Keratinocyte (primary cell): ENCODE data around the gene STARD5. TPM values are rescaled to one million over a fixed set of nuclear protein-coding genes. Genes with fewer than 3 reads are reported as not detected.

Experiments used
- DNase-seq: peaks from one replicate; pipeline ENCODE4 v3.0.0-alpha.2; 2011; ENCODE audit warnings: low read depth, missing footprints, low spot score
- FAIRE-seq: peaks from 2 replicates; lab custom pipeline; 2011; peaks lifted over from hg19 to GRCh38; lab: Jason Lieb, UNC
- H2AFZ ChIP-seq: 2 replicates; pipeline ENCODE4 v1.6.0; 2012; ENCODE audit warnings: low read length, control low read depth, inconsistent platforms; ENCODE audit not compliant: control insufficient read depth
- H3K27ac ChIP-seq: 2 replicates; pipeline ENCODE4 v1.5.1; 2011; ENCODE audit warnings: low read length; ENCODE audit not compliant: control insufficient read depth, insufficient read depth
- H3K27me3 ChIP-seq: 3 replicates; pipeline ENCODE4 v1.6.0; 2011; ENCODE audit warnings: low read length; ENCODE audit not compliant: control insufficient read depth, insufficient read depth; ENCODE audit errors: extremely low read depth
- H3K36me3 ChIP-seq, 2 experiments: 2 replicates in 1 of 2; 3 replicates in 1 of 2; pipeline ENCODE4 v1.5.1; 2011; ENCODE audit warnings: low read length in 2 of 2, mild to moderate bottlenecking in 1 of 2; ENCODE audit not compliant: control insufficient read depth in 2 of 2, insufficient read depth in 2 of 2; ENCODE audit errors: extremely low read depth in 1 of 2
- H3K4me1 ChIP-seq: 3 replicates; pipeline ENCODE4 v1.5.1; 2011; ENCODE audit warnings: low read length; ENCODE audit not compliant: control insufficient read depth, insufficient read depth; ENCODE audit errors: extremely low read depth
- H3K4me2 ChIP-seq: 3 replicates; pipeline ENCODE4 v1.6.0; 2011; ENCODE audit warnings: low read depth, low read length; ENCODE audit not compliant: control insufficient read depth, insufficient read depth; ENCODE audit errors: extremely low read depth
- H3K4me3 ChIP-seq, 3 experiments: fragments of 200-600 bp in 1 of 3; sonication (generic) in 1 of 3; 2 replicates in 2 of 3; 3 replicates in 1 of 3; pipeline ENCODE4 v1.5.1; 2011 to 2016; ENCODE audit warnings: low read length in 3 of 3, mild to moderate bottlenecking in 3 of 3, control low read depth in 2 of 3, inconsistent platforms in 1 of 3, low read depth in 1 of 3, mixed read lengths in 1 of 3, mixed run types in 1 of 3, moderate library complexity in 1 of 3; ENCODE audit not compliant: control insufficient read depth in 2 of 3, insufficient read depth in 2 of 3; ENCODE audit errors: extremely low read depth in 1 of 3
- H3K79me2 ChIP-seq: 2 replicates; pipeline ENCODE4 v1.6.0; 2012; ENCODE audit warnings: low read length; ENCODE audit not compliant: control insufficient read depth, insufficient read depth
- H3K9ac ChIP-seq: 3 replicates; pipeline ENCODE4 v1.6.0; 2011; ENCODE audit warnings: low read length; ENCODE audit not compliant: control insufficient read depth, insufficient read depth; ENCODE audit errors: extremely low read depth
- H3K9me1 ChIP-seq: 3 replicates; pipeline ENCODE4 v1.6.0; 2011; ENCODE audit warnings: low read length; ENCODE audit not compliant: control insufficient read depth, insufficient read depth; ENCODE audit errors: extremely low read depth
- H3K9me3 ChIP-seq: 2 replicates; pipeline ENCODE4 v1.5.1; 2012; ENCODE audit warnings: low read depth, low read length; ENCODE audit not compliant: control insufficient read depth
- H4K20me1 ChIP-seq: 3 replicates; pipeline ENCODE4 v1.6.0; 2011; ENCODE audit warnings: low read length; ENCODE audit not compliant: control insufficient read depth, insufficient read depth; ENCODE audit errors: extremely low read depth
- EZH2 ChIP-seq: IDR thresholded peaks from one replicate; pipeline ENCODE4 v1.6.1; 2012; ENCODE audit warnings: inconsistent platforms, mild to moderate bottlenecking, low read length, moderate library complexity
- dilution Hi-C: fragments of 300-500 bp; cut with MboI; formaldehyde crosslinking; loops from one replicate; pipeline ENCODE4 v1.7.0; 2020; ENCODE audit warnings: low sequenced_read_pairs; ENCODE audit not compliant: extremely low pct_ligation_motif_present
- polyA plus RNA-seq, 5 experiments: library from polyadenylated mRNA; depleted of rRNA in 3 of 5; stranded (reverse) in 3 of 5; stranded (forward) in 1 of 5; unstranded in 1 of 5; fragments of >200 nt; gene quantifications; 1 replicate in 1 of 5; 2 replicates in 3 of 5; 3 replicates in 1 of 5; pipeline versions ENCODE4 v1.2.1 to v1.2.3, GENCODE V29; 2011 to 2012; ENCODE audit warnings: missing spikeins in 2 of 5, low read depth in 1 of 5, low replicate concordance in 1 of 5
- TF ChIP-seq, protein P1 (sequence below), 3 experiments: IDR thresholded peaks in 1 of 3; conservative IDR thresholded peaks in 1 of 3; optimal IDR thresholded peaks in 1 of 3; 2 replicates in 2 of 3; 3 replicates in 1 of 3; pipeline versions ENCODE3 to v1.5.1; 2011; ENCODE audit warnings: low read length in 3 of 3, mild to moderate bottlenecking in 3 of 3, moderate library complexity in 2 of 3, control low read depth in 1 of 3, inconsistent platforms in 1 of 3; ENCODE audit not compliant: insufficient read depth in 2 of 3; ENCODE audit errors: extremely low read depth in 1 of 3

Gene STARD5
- polyA plus RNA-seq, 1 donor (not counting 4 experiments of a cell fraction or from before 2014, with no cell fraction given): 38.8 TPM

- Histone ChIP-seq H3K4me1 (no peaks in the 10 kb centered on the region), H3K27me3 (peaks cover 5% of the 10 kb centered on the region), H3K27ac (no peak overlapping the region), H4K20me1 (no peaks in the 10 kb centered on the region), H2AFZ (no peak overlapping the region), H3K9ac (no peak overlapping the region), H3K9me3 (no peaks in the 10 kb centered on the region), H3K4me2 (no peak overlapping the region), H3K36me3 (no peaks in the 10 kb centered on the region), H3K79me2 (no peaks in the 10 kb centered on the region), H3K4me3 (no peak overlapping the region), H3K9me1 (no peaks in the 10 kb centered on the region)
- TF ChIP-seq EZH2: no peak
- TF ChIP-seq, protein P1, sequence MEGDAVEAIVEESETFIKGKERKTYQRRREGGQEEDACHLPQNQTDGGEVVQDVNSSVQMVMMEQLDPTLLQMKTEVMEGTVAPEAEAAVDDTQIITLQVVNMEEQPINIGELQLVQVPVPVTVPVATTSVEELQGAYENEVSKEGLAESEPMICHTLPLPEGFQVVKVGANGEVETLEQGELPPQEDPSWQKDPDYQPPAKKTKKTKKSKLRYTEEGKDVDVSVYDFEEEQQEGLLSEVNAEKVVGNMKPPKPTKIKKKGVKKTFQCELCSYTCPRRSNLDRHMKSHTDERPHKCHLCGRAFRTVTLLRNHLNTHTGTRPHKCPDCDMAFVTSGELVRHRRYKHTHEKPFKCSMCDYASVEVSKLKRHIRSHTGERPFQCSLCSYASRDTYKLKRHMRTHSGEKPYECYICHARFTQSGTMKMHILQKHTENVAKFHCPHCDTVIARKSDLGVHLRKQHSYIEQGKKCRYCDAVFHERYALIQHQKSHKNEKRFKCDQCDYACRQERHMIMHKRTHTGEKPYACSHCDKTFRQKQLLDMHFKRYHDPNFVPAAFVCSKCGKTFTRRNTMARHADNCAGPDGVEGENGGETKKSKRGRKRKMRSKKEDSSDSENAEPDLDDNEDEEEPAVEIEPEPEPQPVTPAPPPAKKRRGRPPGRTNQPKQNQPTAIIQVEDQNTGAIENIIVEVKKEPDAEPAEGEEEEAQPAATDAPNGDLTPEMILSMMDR (optimal IDR thresholded peaks at IDR 0.05 in 1 of 3, IDR thresholded peaks at IDR 0.05 in 1 of 3, conservative IDR thresholded peaks at IDR 0.05 in 1 of 3; ENCODE audit: extremely low read depth in 1 of 3, insufficient read depth in 2 of 3, low read length in 3 of 3): no peak
- FAIRE-seq (no peak), DNase-seq (no peak)
- dilution Hi-C loops: no loop called here
Observed at GRCh38 chr15:81281766-81282605, 42.0 kb downstream of the STARD5 start.

GRCh38 chr15:81281456-81281735, 42.5 kb downstream of the STARD5 start:
- H3K79me2 ChIP-seq: no peaks in the 10 kb centered on the region
- no peak overlapping the region for H2AFZ ChIP-seq
- H4K20me1 ChIP-seq: no peaks in the 10 kb centered on the region
- no peak overlapping the region for H3K4me2 ChIP-seq
- peaks cover 5% of the 10 kb centered on the region for H3K27me3 ChIP-seq
- H3K9me1 ChIP-seq: no peaks in the 10 kb centered on the region
- H3K9ac ChIP-seq: no peak overlapping the region
- H3K27ac ChIP-seq: no peak overlapping the region
- dilution Hi-C loops: no loop called here
- H3K9me3 ChIP-seq: no peaks in the 10 kb centered on the region
- no peaks in the 10 kb centered on the region for H3K36me3 ChIP-seq
- DNase-seq (no peak), FAIRE-seq (no peak)
- TF ChIP-seq EZH2: no peak
- TF ChIP-seq, protein P1 (optimal IDR thresholded peaks at IDR 0.05 in 1 of 3, IDR thresholded peaks at IDR 0.05 in 1 of 3, conservative IDR thresholded peaks at IDR 0.05 in 1 of 3; ENCODE audit: extremely low read depth in 1 of 3, insufficient read depth in 2 of 3, low read length in 3 of 3): no peak
- H3K4me3 ChIP-seq: no peak overlapping the region
- no peaks in the 10 kb centered on the region for H3K4me1 ChIP-seq
